H1 (cell line): ENCODE results near the gene HOMER3. TPM values are rescaled to one million over a fixed set of nuclear protein-coding genes. Genes with fewer than 3 reads are reported as not detected.

ENCODE experiments used
- ASH2L ChIP-seq: fragments of 200-600, 300-600 bp; sonication (generic); IDR thresholded peaks from one replicate; pipeline ENCODE4 v1.7.1; 2017; ENCODE audit warnings: low read length
- GABPA ChIP-seq: IDR thresholded peaks from 2 replicates; pipeline ENCODE4 v1.6.1; 2011; ENCODE audit warnings: mild to moderate bottlenecking, low read length, moderate library complexity, borderline replicate concordance; ENCODE audit not compliant: insufficient read depth
- HDAC2 ChIP-seq, 2 experiments: fragments of 300-600 bp in 1 of 2; sonication (generic) in 1 of 2; IDR thresholded peaks; 2 replicates each; pipeline ENCODE4 v1.6.1; 2011 to 2012; ENCODE audit warnings: low read depth in 2 of 2, low read length in 2 of 2, mild to moderate bottlenecking in 2 of 2, moderate library complexity in 2 of 2, borderline replicate concordance in 1 of 2, inconsistent platforms in 1 of 2
- SIRT6 ChIP-seq: IDR thresholded peaks from one replicate; pipeline ENCODE4 v1.7.1; 2012; ENCODE audit warnings: low read length, inconsistent platforms
- TCF12 ChIP-seq: IDR thresholded peaks from 2 replicates; pipeline ENCODE4 v1.6.1; 2011; ENCODE audit warnings: low read depth, mild to moderate bottlenecking, low read length
- polyA plus RNA-seq, 7 experiments: library from polyadenylated mRNA; depleted of rRNA in 3 of 7; stranded (reverse) in 5 of 7; unstranded in 2 of 7; fragments of >200 nt in 5 of 7; fragments of 200-250 nt in 2 of 7; gene quantifications; 1 replicate in 5 of 7; 2 replicates in 1 of 7; 4 replicates in 1 of 7; pipeline versions ENCODE4 v1.2.1 to v1.2.3, GENCODE V29; 2011 to 2013; ENCODE audit warnings: missing spikeins in 2 of 7, mixed read lengths in 2 of 7
- total RNA-seq: library from RNA; stranded (reverse); fragmentation: NEBNext Ultra II Directional; extraction: Animal tissue kit (Norgen Biotek cat#: 25700); gene quantifications from 2 replicates; pipeline ENCODE4 v1.2.1, GENCODE V29; 2021

The HOMER3 gene
- total and polyA plus RNA-seq, 2 of the 8 experiments (the other 6 are each of a cell fraction or from before 2014, with no cell fraction given), result 28.3 to 41.6 TPM

DNA sequence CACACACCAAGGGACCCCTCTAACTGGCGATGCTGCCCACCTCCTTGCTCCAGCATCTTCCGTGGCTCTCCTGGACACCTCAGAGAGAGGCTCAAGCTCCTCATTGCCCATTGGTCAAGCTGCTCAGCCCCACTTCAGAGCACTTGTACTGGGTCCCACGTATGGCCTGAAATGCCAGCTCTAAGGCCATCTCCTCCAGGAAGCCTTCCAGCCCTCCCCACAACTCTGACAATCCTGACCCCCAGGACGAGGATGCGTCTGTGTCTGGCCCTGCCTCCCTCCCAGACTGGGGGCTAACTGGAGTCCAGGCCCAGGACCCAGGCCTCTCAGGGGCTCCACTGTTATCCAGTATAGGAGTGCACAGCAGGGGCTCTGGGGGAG is 7.9 kb upstream of the HOMER3 start (continued):
- TF ChIP-seq TCF12 (no peak), SIRT6 (no peak), GABPA (no peak), ASH2L (no peak), HDAC2 (IDR thresholded peaks at IDR 0.05; ENCODE audit: borderline replicate concordance in 1 of 2, low read depth in 2 of 2, low read length in 2 of 2) (no peak)
